HG03103 (cell line): ENCODE data around the gene CAND2.

Source experiments
- ATAC-seq: cut with Tn5 transposase; IDR thresholded peaks from one replicate; pipeline ENCODE4 v1.9.1; 2021; ENCODE audit warnings: low read depth; ENCODE audit not compliant: unreplicated experiment

The CAND2 gene

DNA sequence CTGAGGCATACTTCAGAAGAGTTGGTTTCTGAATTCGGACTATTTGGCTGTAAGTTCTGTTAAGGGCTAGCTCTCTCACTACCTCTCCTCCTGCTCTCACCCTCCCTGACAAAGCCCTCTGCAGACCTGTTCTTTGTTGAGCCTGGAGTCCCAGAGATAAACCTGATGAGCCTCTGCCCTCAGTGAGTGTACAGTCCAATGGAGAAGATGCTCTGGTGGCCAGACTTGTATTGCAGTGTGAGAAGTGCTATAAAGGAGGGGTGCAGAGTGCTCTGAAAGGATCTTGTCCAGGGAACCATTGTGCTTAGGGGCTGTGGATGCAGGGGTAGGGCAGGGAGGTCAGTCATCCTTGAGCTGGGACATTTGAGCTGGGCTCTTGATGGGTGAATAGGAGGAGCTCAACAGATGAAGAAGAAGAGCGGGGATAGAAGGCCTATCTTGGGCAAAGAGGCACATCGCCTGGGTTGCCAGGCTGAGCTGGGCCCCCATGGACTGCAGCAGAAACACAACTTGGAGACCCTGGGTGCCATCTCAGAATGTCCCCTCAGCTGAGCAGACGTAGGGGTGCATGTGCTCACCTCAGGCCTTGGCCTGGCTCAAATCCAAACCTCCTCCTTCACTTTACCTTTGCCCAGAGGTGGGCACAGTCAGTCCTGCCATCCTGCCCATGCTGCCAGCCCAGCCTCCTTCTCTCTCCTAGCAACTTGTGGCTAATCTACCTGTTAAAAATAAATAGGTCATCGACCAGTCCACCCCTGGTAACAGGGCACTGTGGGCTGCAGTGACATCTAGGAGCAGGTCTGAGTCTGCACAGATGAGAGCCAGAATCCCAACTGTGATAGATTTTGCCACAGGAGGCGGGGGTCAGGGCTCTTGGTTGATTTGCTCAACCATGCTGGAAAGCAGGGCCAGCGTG, 3.3 kb downstream of the CAND2 start:
- ATAC-seq, result no peak

DNA sequence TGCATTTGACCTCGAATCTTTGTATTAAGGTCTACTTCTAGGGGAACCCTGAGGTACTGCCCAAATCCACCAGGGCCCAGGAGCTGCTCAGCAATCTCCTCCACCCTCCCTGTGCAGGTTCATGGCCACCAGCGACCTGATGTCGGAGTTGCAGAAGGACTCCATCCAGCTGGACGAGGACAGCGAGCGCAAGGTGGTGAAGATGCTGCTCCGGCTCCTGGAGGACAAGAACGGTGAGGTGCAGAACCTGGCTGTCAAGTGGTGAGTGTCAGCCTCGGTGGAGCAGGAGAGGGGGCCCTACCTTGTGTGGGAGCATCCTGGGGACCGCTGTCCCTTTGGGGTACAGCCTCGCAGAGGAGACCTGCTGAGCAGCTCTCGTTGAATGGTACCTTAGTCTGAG, 6.9 kb downstream of the CAND2 start:
- ATAC-seq, result no peak

DNA sequence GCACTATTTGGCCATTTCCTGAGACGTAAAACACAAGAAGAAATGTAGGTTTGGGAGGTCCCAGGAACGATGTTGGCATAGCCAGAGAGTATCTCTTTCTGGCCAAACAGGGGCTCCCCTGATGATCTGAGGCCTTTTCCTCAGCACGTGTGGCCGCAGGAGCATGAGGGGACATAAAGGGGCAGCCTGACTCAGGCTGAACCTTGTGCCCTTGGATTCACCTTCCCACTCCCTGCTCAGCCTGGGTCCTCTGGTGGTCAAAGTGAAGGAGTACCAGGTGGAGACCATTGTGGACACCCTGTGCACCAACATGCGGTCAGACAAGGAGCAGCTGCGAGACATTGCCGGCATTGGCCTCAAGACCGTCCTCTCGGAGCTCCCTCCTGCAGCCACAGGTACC, 10.6 kb downstream of the CAND2 start:
- no peak for ATAC-seq

DNA sequence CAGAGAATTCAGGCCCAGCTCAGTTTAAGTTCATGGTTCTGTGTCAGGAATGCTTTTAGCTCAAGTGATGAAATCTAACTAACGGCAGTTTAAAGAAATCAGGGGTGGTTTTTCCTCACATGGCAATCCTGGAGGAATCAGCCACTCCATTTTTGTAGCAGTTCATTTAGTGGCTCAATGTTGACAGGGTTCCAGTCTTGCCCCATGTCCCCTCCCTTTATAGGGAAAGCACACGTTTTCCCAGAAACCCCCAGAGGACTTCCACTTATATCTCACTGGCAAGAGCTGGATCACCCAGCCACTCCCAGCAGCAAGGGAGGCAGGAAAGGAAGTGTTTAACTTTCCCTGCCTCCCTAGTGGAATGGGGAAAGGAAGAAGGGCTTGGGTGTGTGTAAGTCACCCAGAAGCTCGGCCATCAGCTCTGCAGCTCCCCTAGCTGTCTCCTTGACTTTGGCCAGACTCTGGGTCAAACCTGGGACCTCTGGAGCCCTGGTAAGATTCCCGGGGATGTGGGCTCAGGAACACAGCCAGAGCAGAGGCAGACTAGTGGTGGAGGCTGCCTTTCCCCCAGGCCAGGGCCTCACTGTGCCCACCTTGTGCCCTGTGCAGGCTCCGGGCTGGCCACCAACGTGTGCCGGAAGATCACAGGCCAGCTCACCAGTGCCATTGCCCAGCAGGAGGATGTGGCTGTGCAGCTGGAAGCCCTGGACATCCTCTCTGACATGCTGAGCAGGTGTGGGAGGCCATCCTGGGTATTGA, 11.3 kb downstream of the CAND2 start:
- no peak for ATAC-seq

DNA sequence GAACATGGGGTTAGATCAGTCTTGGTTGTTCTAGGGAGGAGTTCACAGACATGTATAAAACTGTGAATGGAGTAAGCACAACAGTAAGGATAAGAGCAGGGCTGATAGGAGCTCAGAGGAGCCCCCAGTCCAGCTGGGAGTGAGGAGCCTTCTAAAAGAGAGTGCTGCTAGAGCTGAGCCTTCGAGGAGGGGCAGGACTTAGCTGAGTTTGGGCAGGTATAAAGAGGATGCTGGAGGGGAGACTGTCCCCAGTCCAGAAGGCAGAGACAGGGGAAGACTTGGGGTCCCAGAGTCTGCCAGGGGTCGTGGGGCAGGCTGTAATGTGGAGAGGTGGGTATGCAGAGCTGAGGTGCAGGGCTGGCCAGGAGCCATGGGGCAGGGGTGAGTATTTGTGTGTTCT, 12.1 kb downstream of the CAND2 start:
- no peak for ATAC-seq

DNA sequence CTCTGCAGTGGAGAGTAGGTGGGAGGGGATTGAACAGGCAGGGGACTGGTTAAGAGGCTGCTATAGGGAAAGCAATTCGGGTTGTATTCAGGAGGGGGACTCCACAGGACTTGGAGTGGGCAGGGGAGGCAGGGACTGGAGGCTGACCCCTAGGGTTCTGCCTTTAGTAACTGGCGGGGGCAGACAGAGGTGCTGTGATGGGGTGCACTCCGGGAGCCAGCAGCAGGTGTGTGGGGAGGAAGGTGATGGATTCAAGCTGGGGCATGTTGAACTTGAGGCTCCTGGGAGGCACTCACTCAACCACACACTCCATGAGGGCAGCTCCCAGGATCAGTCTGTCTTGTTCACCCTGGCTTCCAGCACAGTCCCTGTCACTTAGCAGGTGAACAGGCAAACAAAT, 12.5 kb downstream of the CAND2 start:
- no peak for ATAC-seq

DNA sequence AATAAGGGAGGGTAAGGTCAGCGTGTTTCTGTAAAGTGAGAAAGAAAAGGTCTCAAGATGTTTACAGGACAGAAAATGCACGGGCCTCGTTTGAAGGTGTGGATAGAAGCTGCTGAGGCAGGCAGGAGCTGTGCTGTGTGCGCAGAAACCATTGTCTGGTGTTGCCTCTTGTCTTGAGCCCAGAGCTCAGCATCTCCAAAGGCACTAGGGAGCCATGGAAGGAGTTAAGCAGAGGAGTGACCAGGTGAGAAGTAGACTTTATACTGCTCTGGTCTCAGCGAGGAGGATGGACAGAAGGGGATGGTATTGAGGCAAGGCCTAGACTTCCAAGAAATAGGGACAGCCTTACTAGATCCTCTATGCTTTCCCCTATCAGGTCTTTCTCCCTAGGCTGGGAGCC, 13.0 kb downstream of the CAND2 start:
- no peak for ATAC-seq

DNA sequence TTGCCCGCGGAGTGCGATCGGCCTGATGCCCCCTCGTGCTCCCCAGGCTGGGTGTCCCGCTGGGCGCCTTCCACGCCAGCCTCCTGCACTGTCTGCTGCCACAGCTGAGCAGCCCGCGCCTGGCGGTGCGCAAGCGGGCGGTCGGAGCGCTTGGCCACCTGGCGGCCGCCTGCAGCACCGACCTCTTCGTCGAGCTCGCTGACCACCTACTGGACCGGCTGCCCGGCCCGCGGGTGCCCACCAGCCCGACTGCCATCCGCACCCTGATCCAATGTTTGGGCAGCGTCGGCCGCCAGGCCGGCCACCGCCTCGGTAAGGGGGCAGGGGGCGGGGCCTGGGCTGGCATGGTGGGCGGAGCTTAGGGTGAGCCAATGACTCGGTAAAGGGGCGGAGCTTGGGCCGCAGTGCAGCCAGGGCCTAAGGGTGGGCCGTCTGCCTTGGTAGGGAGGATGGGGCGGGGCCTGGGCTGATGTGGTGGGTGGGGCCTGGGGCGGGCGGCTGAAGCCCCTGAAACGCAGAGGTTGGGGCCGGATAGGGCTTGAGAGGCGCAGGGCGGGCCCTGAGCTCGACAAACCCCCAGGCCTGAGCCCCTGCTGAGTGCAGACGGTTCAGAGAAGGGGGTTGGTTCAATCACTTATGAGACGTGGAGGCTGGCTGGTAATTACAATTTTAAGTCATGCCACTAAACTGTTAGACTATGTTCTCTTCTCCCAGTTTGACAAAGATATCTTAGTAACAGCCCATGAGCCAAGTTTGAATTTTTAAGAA, 13.7 kb downstream of the CAND2 start:
- peak; percentile 98 for ATAC-seq

DNA sequence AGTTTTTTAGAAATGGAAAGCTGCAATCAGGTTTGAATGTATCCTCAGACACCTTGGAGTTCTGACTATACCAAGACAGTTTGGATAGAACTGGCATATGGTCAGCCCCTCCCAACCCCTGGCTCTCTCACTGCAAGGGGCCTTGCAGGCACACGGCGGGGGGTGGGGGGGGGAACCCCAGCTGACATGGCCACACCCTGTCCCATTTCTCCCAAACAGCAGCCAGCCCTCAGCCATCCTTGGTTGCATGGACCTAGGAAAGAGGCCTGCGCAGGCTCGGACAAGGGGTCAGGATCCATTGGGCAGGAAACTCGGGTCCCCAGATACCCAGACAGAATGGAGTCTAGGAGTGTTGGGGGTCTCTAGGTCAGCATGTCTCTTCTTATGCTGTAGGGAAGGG, 14.5 kb downstream of the CAND2 start:
- ATAC-seq, result no peak

DNA sequence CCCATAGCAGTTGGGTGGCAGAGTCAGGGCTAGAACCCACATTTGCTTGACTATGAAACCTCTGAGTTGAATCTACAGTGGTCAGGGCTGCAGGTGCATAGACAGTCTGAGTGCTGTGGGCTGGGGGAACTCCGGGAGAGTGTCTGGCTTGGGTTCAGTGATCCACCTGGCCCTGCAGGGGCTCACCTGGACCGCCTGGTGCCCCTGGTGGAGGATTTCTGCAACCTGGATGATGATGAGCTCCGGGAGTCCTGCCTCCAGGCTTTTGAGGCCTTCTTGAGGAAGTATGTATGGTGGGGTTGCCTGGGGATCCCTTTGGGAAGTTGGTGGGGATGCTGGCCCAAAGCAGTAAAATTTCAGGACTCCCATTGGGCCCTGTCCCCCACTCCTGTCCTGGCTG, 16.3 kb downstream of the CAND2 start:
- ATAC-seq, result no peak

DNA sequence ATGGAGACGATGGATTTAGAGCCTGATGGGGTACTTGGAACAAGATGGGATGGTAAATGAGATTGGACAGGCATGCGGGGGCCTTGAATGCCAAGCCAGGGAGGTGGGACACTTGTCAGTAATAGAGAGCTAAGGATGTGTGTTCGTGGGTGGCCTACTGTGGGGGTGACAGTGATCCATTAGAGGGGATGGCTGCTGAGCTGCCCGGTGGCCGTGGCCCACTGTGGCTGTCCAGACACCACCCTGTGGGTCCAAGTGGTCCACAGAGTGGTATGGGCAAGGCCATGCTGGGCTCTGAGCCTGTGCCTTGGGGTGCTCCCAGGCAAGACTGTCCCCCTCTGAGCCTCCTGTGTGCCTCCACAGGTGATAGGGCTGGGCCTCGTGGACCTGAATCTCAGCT, 17.5 kb downstream of the CAND2 start:
- no peak for ATAC-seq

DNA sequence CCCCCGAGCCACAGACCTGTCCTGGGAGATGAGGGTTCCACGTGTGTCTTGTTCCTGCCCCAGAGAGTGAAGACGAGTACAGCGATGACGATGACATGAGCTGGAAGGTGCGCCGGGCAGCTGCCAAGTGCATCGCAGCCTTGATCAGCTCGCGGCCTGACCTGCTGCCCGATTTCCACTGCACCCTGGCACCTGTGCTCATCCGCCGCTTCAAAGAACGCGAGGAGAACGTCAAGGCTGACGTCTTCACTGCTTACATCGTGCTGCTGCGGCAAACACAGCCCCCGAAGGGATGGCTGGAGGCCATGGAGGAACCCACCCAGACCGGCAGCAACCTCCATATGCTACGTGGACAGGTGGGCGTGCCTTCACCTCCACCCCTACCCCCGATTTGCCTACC, 18.6 kb downstream of the CAND2 start:
- no peak for ATAC-seq

DNA sequence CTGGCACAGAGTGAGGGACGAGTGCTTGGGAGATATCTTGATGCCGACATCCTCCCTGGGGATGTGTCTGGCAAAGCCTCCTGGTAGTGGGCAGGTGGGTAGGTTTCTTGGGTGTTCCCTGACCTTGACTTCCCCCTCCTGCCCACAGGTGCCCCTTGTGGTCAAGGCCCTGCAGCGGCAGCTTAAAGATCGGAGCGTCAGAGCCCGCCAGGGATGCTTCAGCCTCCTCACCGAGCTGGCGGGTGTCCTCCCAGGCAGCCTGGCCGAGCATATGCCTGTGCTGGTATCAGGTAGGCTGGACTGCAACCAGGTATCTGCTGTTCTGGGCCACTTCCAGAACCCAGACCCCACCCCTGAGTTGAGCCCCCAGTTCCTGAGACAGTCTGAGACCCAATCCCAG, 19.2 kb downstream of the CAND2 start:
- no peak for ATAC-seq

DNA sequence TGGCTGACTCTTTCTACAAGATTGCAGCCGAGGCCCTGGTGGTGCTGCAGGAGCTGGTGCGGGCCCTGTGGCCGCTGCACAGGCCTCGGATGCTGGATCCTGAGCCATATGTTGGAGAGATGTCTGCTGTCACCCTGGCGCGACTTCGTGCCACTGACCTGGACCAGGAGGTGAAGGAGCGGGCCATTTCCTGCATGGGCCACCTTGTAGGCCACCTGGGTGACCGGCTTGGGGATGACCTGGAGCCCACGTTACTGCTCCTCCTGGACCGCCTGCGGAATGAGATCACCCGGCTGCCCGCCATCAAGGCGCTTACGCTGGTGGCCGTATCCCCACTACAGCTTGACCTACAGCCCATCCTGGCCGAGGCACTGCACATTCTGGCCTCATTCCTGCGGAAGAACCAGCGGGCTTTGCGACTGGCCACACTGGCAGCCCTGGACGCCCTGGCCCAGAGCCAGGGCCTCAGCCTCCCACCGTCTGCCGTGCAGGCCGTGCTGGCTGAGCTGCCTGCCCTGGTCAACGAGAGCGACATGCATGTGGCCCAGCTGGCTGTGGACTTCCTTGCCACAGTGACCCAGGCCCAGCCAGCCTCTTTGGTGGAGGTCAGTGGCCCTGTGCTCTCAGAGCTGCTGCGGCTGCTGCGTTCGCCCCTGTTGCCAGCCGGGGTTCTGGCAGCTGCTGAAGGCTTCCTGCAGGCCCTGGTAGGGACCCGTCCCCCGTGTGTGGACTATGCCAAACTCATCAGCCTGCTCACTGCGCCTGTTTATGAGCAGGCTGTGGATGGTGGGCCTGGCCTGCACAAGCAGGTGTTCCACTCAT, 20.3 kb downstream of the CAND2 start:
- ATAC-seq, result no peak

DNA sequence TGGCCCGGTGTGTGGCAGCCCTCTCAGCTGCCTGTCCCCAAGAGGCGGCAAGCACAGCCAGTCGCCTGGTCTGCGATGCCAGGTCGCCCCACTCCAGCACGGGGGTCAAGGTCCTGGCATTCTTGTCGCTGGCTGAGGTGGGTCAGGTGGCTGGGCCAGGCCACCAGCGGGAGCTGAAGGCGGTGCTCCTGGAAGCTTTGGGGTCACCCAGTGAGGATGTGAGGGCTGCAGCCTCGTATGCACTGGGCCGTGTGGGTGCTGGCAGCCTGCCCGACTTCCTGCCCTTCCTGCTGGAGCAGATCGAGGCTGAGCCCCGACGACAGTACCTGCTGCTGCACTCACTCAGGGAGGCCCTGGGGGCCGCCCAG, 20.8 kb downstream of the CAND2 start:
- ATAC-seq, result no peak

DNA sequence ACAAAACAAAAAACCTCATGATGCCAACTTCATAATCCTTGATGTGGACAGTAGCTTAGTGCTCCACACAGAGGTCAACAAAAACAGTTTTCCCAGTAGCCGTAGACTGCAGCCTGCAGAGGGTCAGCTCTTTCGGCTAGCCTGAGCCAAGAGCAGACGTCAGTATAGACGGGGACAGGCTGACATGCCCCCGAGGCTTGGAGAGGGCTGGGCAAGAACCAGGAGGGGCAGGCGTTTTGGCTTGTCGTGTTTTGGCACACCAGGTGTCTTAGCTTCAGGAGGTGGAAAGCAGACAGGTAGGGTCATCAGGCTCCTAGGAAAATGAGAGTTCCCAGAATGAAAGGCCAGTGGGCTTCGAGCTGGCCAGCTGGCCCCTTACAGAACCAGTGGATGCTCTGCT, 21.8 kb downstream of the CAND2 start:
- ATAC-seq, result no peak

DNA sequence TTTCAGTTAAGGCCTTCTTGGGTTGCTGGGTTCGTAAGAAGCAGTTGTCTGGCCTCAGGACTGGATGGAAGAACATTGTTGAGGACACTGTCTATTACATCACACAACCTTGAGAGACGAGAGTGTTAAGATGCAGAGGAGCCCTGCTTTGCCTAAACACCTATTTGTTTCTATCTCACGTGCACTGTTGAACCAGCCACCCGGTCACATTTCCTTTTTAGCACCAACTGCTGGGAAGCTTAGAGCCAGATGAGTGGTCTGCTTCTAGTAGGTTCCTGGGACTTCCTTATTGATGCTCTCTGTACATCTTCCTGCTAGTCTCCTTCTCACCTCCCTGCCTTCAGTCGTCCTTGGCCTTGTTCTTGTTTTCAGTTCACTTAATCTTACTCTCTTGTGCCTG, 22.3 kb downstream of the CAND2 start:
- ATAC-seq, result no peak

DNA sequence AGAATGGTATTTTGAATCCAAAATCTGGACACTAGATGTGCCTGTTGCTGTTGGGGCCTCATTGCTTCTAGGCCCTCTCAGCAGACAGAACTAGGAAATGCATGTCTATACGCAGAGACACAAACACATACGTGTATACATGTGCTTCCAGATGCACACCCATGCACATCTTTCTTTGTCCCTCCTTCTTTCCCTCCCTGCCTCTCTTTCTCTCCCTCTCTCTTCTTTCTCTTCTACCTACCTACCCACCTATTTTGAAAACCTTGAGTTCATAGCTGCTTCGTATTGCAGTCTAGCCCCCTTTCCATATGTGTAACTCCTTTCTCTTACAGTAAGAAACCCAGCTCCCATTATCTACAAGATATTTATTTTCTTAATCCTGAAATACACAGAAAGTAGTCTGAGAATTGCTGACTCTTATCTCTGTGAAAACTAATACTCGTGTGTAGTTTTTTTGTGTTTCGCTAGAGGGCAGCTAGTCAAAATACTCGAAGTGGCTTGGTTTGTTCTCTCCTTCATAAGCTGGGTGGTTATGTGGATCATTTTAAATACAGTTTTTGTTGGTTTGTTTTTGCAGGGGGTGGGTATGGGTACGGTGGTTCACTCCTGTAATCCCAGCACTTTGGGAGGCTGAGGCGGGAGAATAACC, 26.4 kb downstream of the CAND2 start:
- ATAC-seq, result no peak

DNA sequence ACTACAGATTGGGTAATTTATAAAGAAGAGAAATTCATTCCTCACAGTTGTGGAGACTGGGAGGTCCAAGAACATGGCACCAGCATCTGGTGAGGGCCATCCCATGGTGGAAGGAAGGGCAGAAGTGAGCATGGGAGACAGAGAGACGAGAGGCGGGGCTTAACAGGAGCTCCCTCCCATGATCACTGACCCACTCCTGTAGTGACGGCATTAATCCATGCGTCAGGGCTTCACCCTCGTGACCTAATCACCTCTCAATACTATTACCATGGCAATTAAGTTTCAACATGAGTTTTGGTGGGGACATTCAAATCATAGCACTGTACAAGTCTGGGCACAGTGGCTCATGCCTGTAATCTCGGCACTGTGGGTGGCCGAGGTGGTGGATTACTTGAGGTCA, 27.8 kb downstream of the CAND2 start:
- no peak for ATAC-seq

DNA sequence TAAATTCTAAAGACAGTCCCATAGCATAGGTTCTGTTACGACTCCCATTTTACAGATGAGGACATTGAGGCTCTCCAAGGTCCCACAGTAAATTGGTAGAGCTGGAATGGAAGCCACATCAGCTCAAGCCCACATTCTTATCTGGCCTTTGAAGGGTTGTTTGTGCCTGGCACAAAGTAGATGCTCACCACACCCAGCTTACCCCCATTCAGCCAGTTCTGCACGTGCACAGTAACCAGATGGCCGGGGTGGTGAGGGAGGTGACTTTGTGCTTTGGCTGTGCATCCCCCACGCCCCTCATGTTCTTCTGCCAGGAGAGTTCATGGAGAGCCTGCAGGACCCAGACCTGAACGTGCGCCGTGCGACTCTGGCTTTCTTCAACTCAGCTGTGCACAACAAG, 28.7 kb downstream of the CAND2 start:
- ATAC-seq, result no peak
